ENCODE data around the gene LDLRAD4.
"Not testable (repeated sequence)": the region's sequence is repeated elsewhere in the genome, so short reads cannot be mapped to it uniquely, and the experiment has no call there.

Gene LDLRAD4

GRCh38 chr18:13649397-13650390 is 431.1 kb downstream of the LDLRAD4 start:
- Mint-ChIP-seq H3K27ac (no peak overlapping the region), H3K4me1 (no peaks in the 10 kb centered on the region), H3K36me3 (peaks cover 15% of the 10 kb centered on the region), H3K4me3 (no peak overlapping the region), H3K9me3 (no peaks in the 10 kb centered on the region)
- ATAC-seq, result no peak
- no peak for DNase-seq (ENCODE audit: low spot score in 2 of 2)

DNA sequence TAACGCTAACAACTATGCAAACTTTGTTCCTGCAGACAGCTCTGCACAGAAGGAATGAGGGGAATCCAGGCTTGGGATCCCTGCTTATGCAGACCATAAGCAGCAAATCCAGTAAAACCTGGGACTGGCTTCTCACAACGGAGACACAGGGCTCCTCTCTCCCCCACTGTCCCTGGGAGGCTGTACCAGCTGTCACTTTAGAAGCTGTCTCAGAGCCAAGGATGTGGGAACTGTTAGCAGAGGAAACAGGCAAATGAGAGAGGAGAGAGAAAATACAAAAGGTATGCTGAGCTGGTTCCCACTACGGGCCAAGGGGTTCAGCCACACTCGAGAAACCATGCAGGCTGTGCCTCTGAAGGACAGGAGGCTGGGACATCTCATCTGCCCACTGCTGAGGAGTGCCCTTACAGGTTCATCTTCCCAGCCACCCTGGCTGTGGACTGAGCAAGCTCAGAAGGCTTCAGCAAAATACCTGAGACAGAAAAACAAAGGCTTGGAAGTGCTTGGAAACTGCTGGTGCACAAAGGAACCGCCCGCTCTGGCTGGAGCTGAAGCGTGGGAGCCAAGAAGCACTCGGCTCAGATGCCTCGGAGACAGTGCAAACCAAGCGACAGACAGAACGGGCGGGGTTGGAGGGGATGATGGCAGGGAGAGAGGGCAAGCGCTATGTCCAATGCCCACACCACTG is 435.3 kb downstream of the LDLRAD4 start:
- ATAC-seq, result no peak

GRCh38 chr18:13657974-13658373 is 439.4 kb downstream of the LDLRAD4 start:
- DNase-seq (ENCODE audit: low spot score in 2 of 2) (no peak), ATAC-seq (no peak)
- Mint-ChIP-seq H3K4me3 (no peak overlapping the region), H3K4me1 (peaks cover 11% of the 10 kb centered on the region), H3K36me3 (peaks cover 7% of the 10 kb centered on the region), H3K9me3 (no peaks in the 10 kb centered on the region), H3K27ac (no peak overlapping the region)

More for the DNA sequence above, 435.3 kb downstream of the LDLRAD4 start:
- Mint-ChIP-seq H3K27ac (peak overlapping the region; percentile 12), H3K4me3 (no peak overlapping the region), H3K9me3 (no peaks in the 10 kb centered on the region), H3K4me1 (peaks cover 11% of the 10 kb centered on the region), H3K36me3 (no peaks in the 10 kb centered on the region)
- DNase-seq (ENCODE audit: low spot score in 2 of 2), result no peak

DNA sequence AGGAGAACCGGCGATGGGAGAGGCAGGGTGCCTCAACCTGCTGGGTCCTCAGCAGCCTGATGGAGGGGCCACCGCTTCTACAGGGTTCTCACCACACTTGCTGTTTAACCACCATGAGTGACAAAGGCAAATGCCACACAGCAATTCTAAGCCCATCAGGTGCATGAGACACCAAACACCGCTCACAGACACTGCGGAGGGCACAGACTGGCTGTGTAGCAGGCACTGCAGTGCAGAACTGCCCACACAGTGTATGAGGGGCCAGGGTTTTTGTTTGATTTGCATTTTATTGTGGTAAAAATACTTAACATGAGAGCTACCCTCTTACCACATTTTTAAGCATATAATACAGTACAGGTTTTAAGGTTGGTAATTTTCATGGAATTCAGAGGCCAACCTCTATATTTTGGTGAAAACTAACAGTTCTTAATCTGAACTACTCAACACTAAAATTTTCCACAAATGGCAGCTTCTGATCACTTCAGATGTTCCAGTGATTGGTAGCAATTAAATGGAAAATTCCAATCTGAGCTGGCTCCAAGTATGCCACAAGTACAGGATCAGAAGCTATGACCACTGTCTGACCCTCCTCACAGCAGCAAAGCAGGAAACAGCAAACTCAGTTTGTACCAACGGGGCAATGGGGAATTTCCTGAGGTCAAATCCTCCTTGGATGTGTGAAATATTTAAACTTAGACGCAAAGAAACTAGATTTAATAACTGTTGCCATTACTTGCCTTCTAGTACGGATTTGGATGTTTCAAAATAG is 440.1 kb downstream of the LDLRAD4 start:
- ATAC-seq, result peak; percentile 45
- H3K4me1 Mint-ChIP-seq, result peaks cover 11% of the 10 kb centered on the region
- H3K9me3 Mint-ChIP-seq, result no peaks in the 10 kb centered on the region
- DNase-seq (ENCODE audit: low spot score in 2 of 2), result no peak
- H3K4me3 Mint-ChIP-seq, result no peak overlapping the region
- peaks cover 8% of the 10 kb centered on the region for H3K36me3 Mint-ChIP-seq
- no peak overlapping the region for H3K27ac Mint-ChIP-seq

DNA sequence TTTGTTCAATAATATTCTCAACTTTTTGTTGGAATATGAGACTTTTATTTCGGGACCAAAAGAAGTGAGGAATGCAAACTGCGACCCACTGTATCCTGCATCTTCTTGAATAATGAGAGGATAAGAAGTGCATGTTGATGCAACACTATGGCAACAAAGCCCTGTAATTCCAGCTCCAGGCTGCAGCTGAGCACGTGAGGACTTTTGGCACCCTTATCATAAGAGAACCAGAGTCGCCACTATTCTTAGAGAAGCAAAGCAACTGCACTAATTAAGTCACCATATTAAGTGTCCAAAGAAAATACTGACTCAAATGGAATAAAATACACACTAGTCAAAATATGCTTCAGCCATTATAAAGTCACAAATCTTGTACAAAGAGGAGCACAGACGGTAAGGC is 441.9 kb downstream of the LDLRAD4 start:
- no peak for ATAC-seq
- H3K36me3 Mint-ChIP-seq, result peaks cover 24% of the 10 kb centered on the region
- no peak overlapping the region for H3K4me3 Mint-ChIP-seq

GRCh38 chr18:13661051-13661778 is 442.7 kb downstream of the LDLRAD4 start:
- ATAC-seq, result no peak

More for the DNA sequence above, 441.9 kb downstream of the LDLRAD4 start:
- H3K27ac Mint-ChIP-seq, result no peak overlapping the region
- H3K4me1 Mint-ChIP-seq, result peaks cover 11% of the 10 kb centered on the region
- DNase-seq (ENCODE audit: low spot score in 2 of 2), result no peak
- H3K9me3 Mint-ChIP-seq, result no peaks in the 10 kb centered on the region

GRCh38 chr18:13661779-13662256 is 443.3 kb downstream of the LDLRAD4 start:
- no peak for DNase-seq (ENCODE audit: low spot score in 2 of 2)
- peaks cover 11% of the 10 kb centered on the region for H3K4me1 Mint-ChIP-seq
- no peak overlapping the region for H3K4me3 Mint-ChIP-seq
- no peak overlapping the region for H3K27ac Mint-ChIP-seq
- H3K36me3 Mint-ChIP-seq, result peaks cover 37% of the 10 kb centered on the region
- no peak for ATAC-seq
- no peaks in the 10 kb centered on the region for H3K9me3 Mint-ChIP-seq

More at GRCh38 chr18:13661051-13661778, 442.7 kb downstream of the LDLRAD4 start:
- no peak for DNase-seq (ENCODE audit: low spot score in 2 of 2)
- Mint-ChIP-seq H3K27ac (no peak overlapping the region), H3K36me3 (peaks cover 31% of the 10 kb centered on the region), H3K4me3 (no peak overlapping the region), H3K4me1 (peaks cover 11% of the 10 kb centered on the region), H3K9me3 (no peaks in the 10 kb centered on the region)

GRCh38 chr18:13672657-13673056 is 454.1 kb downstream of the LDLRAD4 start:
- Mint-ChIP-seq H3K4me1 (peaks cover 11% of the 10 kb centered on the region), H3K9me3 (no peaks in the 10 kb centered on the region), H3K27ac (no peak overlapping the region), H3K4me3 (no peak overlapping the region), H3K36me3 (peaks cover 62% of the 10 kb centered on the region)
- no peak for ATAC-seq
- DNase-seq (ENCODE audit: low spot score in 2 of 2), result no peak

GRCh38 chr18:13676471-13676870 is 457.9 kb downstream of the LDLRAD4 start:
- H3K36me3 Mint-ChIP-seq, result peaks cover 40% of the 10 kb centered on the region
- ATAC-seq (no peak), DNase-seq (ENCODE audit: low spot score in 2 of 2) (no peak)
- H3K9me3 Mint-ChIP-seq, result no peaks in the 10 kb centered on the region
- H3K4me1 Mint-ChIP-seq, result peaks cover 13% of the 10 kb centered on the region
- H3K4me3 Mint-ChIP-seq, result no peak overlapping the region
- H3K27ac Mint-ChIP-seq, result no peak overlapping the region

DNA sequence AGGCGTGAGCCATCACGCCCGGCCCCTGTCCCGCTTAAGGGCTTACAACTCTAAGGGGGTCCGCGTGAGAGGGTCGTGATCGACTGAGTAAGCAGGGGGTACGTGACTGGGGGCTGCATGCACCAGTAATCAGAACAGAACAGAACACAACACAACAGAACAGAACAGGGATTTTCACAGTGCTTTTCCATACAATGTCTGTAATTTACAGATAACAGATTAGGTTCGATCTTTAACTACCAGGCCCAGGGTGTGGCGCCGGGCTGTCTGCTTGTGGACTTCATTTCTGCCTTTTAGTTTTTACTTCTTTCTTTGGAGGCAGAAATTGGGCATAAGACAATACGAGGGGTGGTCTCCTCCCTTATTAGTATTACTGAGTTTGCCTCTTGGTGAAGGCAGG is 458.8 kb downstream of the LDLRAD4 start:
- ATAC-seq; H3K4me3 Mint-ChIP-seq; H3K9me3 Mint-ChIP-seq; DNase-seq (ENCODE audit: low spot score in 2 of 2); H3K27ac Mint-ChIP-seq: not testable (repeated sequence)
- Mint-ChIP-seq H3K36me3 (peaks cover 37% of the 10 kb centered on the region), H3K4me1 (peaks cover 13% of the 10 kb centered on the region)

DNA sequence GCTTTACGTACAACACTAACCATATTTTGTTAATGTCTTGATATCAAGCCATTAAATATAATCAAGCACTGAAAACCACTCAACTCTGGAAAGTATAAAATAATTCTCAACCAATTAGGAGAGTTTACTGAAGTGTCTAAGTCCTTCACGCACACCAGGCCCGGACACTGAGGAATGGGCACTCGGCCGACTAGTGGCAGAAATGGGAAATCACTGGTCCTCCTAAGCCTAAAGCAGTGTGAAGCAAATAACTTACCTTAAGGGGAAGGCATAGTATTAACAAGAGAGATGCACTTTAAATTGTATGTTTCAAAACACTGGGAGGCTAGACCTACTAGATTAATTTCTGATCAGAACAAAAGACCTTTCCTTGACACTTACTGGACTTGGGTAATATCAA is 462.1 kb downstream of the LDLRAD4 start:
- Mint-ChIP-seq H3K4me3 (no peak overlapping the region), H3K27ac (no peak overlapping the region), H3K4me1 (peaks cover 21% of the 10 kb centered on the region)

DNA sequence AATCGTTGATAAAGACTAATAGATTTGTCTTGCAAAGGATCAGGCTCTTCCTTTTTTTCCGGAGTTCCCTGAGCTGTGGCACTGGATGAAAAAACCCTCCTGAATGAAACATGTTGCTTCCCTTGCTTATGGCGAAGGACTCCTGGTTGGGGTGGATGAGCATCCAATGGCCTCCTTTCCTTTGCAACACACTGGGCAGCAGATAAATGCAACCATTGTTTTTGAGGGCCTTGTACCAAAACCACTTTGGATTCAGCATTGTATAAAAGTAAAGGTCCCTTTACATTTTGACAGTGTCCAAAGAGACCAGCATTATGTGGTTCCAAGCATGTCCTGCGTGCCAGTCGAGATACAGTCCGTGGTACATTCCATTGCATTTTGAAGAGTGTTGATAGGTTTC is 463.1 kb downstream of the LDLRAD4 start:
- ATAC-seq (no peak), DNase-seq (ENCODE audit: low spot score in 2 of 2) (no peak)
- H3K36me3 Mint-ChIP-seq, result peaks cover 22% of the 10 kb centered on the region
- peaks cover 29% of the 10 kb centered on the region for H3K4me1 Mint-ChIP-seq
- no peak overlapping the region for H3K4me3 Mint-ChIP-seq
- H3K9me3 Mint-ChIP-seq, result no peaks in the 10 kb centered on the region
- no peak overlapping the region for H3K27ac Mint-ChIP-seq

More for the DNA sequence above, 462.1 kb downstream of the LDLRAD4 start:
- H3K36me3 Mint-ChIP-seq, result peaks cover 29% of the 10 kb centered on the region
- H3K9me3 Mint-ChIP-seq, result no peaks in the 10 kb centered on the region
- DNase-seq (ENCODE audit: low spot score in 2 of 2), result no peak
- ATAC-seq, result no peak

DNA sequence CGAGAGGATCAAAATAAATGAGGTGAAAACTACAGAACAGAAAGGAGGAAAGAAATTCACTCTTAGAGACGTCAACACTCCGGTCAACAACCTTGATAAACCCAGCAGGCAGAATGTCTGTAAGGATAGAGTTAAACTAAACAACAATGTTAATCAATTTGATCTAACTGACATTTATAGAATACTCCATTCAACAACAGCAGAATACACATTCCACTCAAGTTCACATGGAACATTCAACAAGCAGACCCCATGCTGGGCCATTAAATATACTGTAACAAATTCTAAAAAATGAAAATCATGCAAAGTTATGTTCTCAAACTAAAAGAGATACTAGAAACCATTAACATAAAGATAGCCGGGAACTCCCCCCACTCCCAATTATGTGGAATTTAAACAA is 466.0 kb downstream of the LDLRAD4 start:
- H3K4me3 Mint-ChIP-seq, result no peak overlapping the region
- DNase-seq (ENCODE audit: low spot score in 2 of 2) (no peak), ATAC-seq (no peak)
- H3K36me3 Mint-ChIP-seq, result peaks cover 30% of the 10 kb centered on the region
- H3K9me3 Mint-ChIP-seq, result no peaks in the 10 kb centered on the region
- no peak overlapping the region for H3K27ac Mint-ChIP-seq
- H3K4me1 Mint-ChIP-seq, result peaks cover 45% of the 10 kb centered on the region
